Stimulated activated CD8-positive, alpha-beta memory T cell treated with anti-CD3 and anti-CD28 coated beads, Interleukin-12 subunit alpha, Interleukin-12 subunit beta, amount 100 ng/mL, for 4 hours (primary cell): Measurements from ENCODE around the gene PLS1.
"Not testable (repeated sequence)": the region's sequence is repeated elsewhere in the genome, so short reads cannot be mapped to it uniquely, and the experiment has no call there.

ENCODE experiments used
- DNase-seq: peaks from one replicate; pipeline ENCODE4 v3.0.0-alpha.2; 2020; ENCODE audit warnings: low read depth

Gene PLS1

GRCh38 chr3:142595581-142595950, 627 bp upstream of the PLS1 start:
- no peak for DNase-seq

DNA sequence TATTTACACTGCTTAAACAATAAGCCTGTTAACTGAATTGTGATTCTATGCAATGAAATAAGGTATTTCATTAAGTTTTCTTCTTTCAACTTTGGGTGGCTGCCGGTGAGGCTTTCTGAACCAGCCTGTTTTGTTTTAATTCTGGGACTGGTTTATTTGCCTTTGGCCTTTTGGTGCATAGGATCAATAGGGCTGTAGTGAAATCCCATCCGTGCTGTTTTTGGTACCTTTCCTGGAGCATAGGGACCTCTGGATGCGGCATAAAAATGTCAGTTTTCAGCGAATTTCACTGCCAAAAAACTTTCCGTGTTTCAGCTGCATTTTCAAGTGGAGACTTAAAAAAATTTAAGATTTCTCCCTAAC, 514 bp downstream of the PLS1 start:
- DNase-seq: no peak

DNA sequence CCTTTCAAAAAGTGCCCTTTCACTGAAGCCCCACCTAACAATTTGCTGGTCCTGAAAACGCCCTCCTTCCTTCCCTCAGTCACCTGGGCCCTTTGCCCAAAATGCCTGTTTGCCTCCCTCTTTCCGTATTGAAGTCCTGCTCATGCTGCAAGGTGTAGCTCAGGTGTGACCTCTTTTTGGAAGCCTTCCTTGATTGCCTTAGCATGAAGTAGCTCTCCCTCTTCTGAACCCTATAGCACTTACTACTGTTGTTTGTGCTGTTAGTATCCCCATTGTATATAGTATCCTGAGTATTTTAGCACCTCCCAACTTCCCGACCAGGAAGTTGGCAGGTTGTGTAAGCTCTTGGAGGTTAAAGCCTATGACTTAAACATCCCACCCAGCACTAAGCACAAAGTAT, 1.7 kb downstream of the PLS1 start:
- DNase-seq: no peak

- no peak for DNase-seq
Observed at GRCh38 chr3:142601713-142602112, 5.5 kb downstream of the PLS1 start.

- no peak for DNase-seq
Observed at GRCh38 chr3:142602619-142603385, 6.6 kb downstream of the PLS1 start.

DNA sequence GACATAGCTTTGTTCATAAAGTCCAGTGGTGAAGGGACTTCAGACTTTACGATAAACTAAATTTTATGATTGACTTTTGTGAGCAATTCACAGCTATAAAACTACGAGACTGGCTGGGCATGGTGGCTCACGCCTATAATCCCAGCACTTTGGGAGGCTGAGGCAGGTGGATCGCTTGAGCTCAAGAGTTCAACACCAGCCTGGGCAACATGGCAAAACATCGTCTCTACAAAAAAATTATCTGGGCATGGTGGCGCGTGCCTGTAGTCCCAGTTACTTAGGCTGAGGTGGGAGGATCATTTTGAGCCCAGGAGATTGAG, 7.2 kb downstream of the PLS1 start:
- DNase-seq: not testable (repeated sequence)

- no peak for DNase-seq
Observed at GRCh38 chr3:142604940-142605339, 8.7 kb downstream of the PLS1 start.

GRCh38 chr3:142608631-142609030, 12.4 kb downstream of the PLS1 start:
- no peak for DNase-seq

- no peak for DNase-seq
Observed at GRCh38 chr3:142609136-142609535, 12.9 kb downstream of the PLS1 start.

- no peak for DNase-seq
Observed at GRCh38 chr3:142611206-142611605, 15.0 kb downstream of the PLS1 start.

DNA sequence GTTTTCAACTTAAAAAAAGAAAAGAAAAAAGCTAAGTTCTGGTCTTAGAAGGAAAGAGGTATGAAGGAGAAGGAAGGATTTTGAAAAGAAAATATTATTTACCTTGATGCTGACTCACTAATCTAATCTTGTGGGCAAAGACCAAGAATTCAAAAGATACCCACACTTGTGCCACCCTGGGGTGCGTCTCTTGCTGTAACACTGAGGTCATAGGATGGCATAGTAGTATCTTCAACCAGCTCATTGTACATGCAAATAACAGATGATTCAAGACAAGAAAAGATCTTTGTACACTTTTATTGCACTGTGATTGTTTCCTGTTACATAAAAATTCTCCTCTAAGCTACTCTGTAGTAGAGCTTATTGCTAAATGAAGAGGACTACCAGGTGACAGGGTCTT, 17.3 kb downstream of the PLS1 start:
- DNase-seq: no peak

GRCh38 chr3:142614059-142614626, 17.9 kb downstream of the PLS1 start:
- no peak for DNase-seq

DNA sequence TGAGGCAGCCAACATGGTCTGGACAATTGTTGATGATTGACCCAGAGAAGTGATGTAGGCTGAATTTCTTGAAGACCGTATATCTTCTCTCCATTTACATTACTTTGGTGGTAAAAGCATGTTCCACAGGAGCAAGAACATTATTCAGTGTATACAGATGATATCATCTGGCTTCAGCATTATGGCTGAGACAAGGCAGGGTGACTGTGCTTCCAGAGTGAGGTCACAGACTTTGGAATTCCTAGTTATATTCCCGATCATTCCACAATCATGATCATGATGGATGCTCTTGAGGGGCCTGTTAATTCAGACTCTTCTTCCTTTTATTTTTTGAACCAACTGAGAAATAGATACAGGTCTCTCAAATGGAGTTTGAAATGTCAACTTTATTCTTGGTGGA, 19.0 kb downstream of the PLS1 start:
- no peak for DNase-seq

- no peak for DNase-seq
Observed at GRCh38 chr3:142618917-142619461, 22.8 kb downstream of the PLS1 start.

- no peak for DNase-seq
Observed at GRCh38 chr3:142622405-142622804, 26.2 kb downstream of the PLS1 start.

GRCh38 chr3:142623194-142623593, 27.0 kb downstream of the PLS1 start:
- DNase-seq: no peak

GRCh38 chr3:142624341-142625152, 28.4 kb downstream of the PLS1 start:
- DNase-seq: no peak

DNA sequence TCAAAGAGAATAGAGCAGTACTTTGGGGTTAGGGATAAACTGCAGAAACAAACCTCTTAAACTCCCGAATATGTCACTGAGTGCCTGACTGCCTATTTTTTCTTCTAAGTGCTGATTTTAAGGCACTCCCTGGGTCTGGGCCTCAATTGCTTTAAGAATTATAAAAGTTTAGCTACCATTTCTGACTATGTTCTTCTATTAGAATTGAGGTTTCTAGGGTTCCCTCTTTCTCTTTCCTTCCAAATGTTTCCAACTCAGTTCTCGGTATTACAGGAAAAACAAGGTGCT, 28.9 kb downstream of the PLS1 start:
- no peak for DNase-seq

DNA sequence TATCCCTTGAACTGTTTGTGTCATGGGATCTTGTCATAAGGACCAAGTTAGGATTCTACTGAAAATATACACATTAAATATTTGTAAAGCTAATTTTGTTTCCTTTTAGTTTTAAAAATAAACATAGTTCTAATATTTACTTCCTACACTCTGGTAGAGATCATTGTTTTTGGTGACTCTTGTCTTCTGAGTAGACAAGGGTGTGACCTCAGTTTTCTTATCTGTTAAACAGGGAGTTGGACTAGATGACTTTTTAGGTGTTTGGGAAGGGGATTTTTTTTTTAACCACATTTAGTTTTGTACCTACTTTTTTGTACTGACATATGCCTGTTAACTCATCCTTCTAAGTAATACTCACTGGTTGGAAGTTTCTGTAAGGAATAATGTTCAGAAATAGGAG, 30.8 kb downstream of the PLS1 start:
- no peak for DNase-seq

GRCh38 chr3:142628801-142629200, 32.6 kb downstream of the PLS1 start:
- no peak for DNase-seq

DNA sequence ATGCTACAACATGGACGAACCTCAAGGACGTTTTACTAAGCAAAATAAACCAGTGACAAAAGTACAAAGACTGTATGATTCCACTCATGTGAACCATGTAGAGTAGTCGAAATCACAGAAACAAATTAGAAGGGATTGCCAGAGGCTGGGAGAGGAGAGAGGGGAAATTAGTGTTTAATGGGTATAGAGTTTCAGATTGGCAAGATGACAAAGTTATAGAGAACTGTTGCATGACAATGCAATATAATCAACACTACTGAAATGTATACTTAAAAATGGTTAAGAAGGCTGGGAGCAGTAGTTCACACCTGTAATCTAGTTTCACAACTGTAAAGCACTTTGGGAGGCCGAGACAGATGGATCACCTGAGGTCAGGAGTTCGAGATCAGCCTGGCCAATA, 36.9 kb downstream of the PLS1 start:
- DNase-seq: no peak

DNA sequence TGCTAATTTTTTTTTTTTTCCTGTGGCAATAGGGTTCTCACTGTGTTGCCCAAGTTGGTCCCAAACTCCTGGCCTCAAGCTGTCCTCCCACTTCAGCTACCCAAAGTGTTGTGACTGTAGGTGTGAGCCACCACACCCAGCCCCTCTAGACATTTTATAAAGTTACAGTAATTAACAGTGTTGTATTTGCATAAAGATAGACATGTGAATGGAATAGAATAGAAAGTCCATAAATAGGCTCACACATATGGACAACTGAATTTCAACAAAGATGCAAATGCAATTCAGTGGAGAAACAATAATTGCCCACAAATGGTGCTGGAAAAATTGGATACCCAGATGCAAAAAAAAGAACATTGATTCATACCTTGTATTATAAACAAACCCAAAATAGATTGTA, 39.9 kb downstream of the PLS1 start:
- no peak for DNase-seq

- no peak for DNase-seq
Observed at GRCh38 chr3:142636664-142637063, 40.5 kb downstream of the PLS1 start.

DNA sequence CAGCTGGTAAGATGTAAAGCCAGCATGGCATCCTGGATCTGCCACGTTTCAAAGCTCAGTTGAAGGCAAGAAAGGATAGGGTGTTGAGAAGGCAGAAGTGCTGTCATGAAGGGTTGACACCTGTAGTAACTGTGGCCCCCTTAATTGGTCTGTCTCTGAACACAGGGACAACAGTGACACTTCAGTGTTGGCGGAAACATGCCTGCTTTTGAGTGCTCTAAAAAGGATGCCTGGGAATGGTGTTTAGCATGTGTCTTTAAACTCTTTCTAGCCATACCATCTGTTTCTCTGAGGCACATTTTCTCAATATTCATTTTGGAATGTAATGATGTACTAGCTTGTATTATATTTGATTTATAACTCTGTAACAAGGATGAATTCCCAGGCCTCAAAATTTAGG, 42.1 kb downstream of the PLS1 start:
- no peak for DNase-seq
